Measurements from ENCODE around the gene MEGF6.

Gene MEGF6

DNA sequence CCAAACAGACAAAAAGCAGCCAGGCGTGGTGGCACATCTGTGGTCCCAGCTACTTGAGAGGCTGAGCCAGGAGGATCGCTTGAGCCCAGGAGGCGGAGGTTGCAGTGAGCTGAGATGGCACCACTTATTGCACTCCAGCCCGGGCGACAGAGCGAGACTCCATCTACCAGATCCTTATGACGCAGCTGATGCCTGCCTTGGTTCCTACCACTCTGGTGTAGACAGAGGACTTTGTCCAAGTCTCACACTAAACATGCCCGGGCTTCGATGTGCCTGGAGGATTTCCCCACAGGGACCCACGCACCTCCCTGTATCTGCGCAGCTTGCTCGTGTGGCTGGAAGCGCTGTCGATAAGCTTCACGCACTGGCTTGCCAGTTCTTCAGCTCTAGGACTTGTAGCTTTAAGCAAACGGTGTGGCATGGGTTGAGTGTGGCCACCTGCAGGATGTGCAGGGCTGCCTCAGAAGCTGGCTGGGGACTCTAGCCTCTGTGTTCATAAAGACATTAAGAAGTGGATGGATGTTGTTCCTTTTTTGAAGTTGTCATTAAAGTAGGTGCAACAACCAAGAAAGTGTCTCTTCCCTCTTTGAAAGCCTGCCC, 18.4 kb upstream of the MEGF6 start:
- no peaks in the 10 kb centered on the region for H3K4me1 ChIP-seq (ENCODE audit: insufficient read depth, poor library complexity, severe bottlenecking)
- ATAC-seq (ENCODE audit: low read depth) = no peak
- H3K9me3 ChIP-seq (ENCODE audit: severe bottlenecking) = no peaks in the 10 kb centered on the region
- no peak for DNase-seq (ENCODE audit: low spot score)
- H3K36me3 ChIP-seq (ENCODE audit: low read depth) = peaks cover 35% of the 10 kb centered on the region
- TF ChIP-seq, protein P1, sequence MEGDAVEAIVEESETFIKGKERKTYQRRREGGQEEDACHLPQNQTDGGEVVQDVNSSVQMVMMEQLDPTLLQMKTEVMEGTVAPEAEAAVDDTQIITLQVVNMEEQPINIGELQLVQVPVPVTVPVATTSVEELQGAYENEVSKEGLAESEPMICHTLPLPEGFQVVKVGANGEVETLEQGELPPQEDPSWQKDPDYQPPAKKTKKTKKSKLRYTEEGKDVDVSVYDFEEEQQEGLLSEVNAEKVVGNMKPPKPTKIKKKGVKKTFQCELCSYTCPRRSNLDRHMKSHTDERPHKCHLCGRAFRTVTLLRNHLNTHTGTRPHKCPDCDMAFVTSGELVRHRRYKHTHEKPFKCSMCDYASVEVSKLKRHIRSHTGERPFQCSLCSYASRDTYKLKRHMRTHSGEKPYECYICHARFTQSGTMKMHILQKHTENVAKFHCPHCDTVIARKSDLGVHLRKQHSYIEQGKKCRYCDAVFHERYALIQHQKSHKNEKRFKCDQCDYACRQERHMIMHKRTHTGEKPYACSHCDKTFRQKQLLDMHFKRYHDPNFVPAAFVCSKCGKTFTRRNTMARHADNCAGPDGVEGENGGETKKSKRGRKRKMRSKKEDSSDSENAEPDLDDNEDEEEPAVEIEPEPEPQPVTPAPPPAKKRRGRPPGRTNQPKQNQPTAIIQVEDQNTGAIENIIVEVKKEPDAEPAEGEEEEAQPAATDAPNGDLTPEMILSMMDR (IDR thresholded peaks at IDR 0.05; ENCODE audit: poor library complexity, severe bottlenecking) = no peak
- no peaks in the 10 kb centered on the region for H3K27me3 ChIP-seq (ENCODE audit: insufficient read depth, poor library complexity, severe bottlenecking)
- no peak overlapping the region for H3K4me3 ChIP-seq (ENCODE audit: severe bottlenecking)
- no peak overlapping the region for H3K27ac ChIP-seq (ENCODE audit: poor library complexity, severe bottlenecking)

DNA sequence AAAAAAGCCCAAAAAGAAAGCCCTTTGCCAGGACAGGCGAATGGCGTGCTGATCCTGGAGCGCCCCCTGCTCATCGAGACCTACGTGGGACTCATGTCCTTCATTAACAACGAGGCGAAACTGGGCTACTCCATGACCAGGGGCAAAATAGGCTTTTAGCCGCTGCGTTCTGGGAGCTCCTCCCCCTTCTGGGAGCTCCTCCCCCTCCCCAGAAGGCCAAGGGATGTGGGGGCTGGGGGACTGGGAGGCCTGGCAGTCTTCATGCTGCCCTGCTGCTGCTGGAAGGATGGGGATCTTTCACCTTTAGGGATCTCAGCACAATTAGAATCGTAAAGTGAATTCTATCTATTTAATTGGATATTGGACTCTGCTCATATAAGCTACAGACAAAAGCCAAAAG, 17.1 kb upstream of the MEGF6 start:
- ATAC-seq (ENCODE audit: low read depth) = no peak
- TF ChIP-seq, protein P1 (IDR thresholded peaks at IDR 0.05; ENCODE audit: poor library complexity, severe bottlenecking) = no peak
- Histone ChIP-seq H3K27ac (ENCODE audit: poor library complexity, severe bottlenecking) (no peak overlapping the region), H3K4me3 (ENCODE audit: severe bottlenecking) (no peak overlapping the region), H3K27me3 (ENCODE audit: insufficient read depth, poor library complexity, severe bottlenecking) (no peaks in the 10 kb centered on the region), H3K4me1 (ENCODE audit: insufficient read depth, poor library complexity, severe bottlenecking) (no peaks in the 10 kb centered on the region), H3K36me3 (ENCODE audit: low read depth) (peaks cover 33% of the 10 kb centered on the region), H3K9me3 (ENCODE audit: severe bottlenecking) (no peaks in the 10 kb centered on the region)
- no peak for DNase-seq (ENCODE audit: low spot score)

DNA sequence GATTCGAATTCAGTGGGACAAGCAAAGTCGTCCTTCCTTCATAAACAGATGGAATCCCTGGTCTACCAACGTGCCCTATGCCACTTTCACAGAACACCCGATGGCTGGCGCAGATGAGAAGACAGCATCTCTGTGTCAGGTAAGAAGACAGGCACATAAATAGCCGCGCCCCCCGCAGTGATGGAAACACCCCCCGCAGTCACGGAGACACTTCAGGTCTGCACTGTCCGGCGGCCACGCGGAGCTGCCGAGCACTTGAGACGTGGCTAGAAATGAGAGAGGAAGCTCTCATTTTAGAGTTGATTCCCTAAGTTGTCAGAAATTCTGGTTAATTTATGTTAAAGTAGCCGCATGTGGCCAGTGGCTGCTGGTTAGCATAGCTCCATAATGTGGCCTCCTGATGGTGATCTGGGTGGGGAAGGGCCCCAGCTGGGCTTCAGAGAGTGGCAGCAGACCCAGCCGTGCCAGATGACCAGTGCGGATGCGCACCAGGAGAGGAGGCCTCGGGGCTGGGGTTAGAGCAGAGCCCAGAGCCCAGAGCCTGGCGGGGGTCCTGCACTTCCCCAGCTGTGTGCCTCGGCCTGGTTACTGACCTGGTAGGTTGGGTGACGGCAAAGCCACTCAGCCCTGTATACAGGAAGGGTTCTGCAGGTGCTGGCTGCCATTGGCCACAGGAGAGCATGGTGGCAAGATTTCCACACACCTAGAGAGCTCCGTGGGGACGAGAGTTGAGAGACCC, 16.4 kb upstream of the MEGF6 start:
- no peak for ATAC-seq (ENCODE audit: low read depth)
- TF ChIP-seq, protein P1 (IDR thresholded peaks at IDR 0.05; ENCODE audit: poor library complexity, severe bottlenecking) = no peak

DNA sequence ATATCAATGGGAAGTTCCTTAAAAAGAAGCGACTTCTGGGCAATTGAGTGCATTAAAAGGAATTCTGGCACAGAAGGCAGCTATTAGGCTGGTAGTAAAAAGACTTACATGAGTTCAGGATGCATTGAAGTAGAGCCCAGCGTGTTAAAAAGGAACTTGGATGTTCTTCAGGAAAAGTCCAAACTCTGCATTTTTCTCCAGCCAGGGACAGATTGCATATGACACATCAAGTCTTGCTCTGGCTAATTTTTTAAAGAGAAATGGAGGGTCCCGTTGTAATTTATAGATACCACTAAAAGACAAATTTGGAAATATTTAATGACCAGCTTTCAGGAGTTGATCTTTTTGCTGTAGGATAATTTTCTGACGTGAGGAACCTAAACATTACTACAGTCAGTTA, 14.7 kb upstream of the MEGF6 start:
- Histone ChIP-seq H3K4me3 (ENCODE audit: severe bottlenecking) (no peak overlapping the region), H3K9me3 (ENCODE audit: severe bottlenecking) (no peaks in the 10 kb centered on the region), H3K27ac (ENCODE audit: poor library complexity, severe bottlenecking) (no peak overlapping the region), H3K4me1 (ENCODE audit: insufficient read depth, poor library complexity, severe bottlenecking) (no peaks in the 10 kb centered on the region), H3K27me3 (ENCODE audit: insufficient read depth, poor library complexity, severe bottlenecking) (no peaks in the 10 kb centered on the region), H3K36me3 (ENCODE audit: low read depth) (peaks cover 28% of the 10 kb centered on the region)
- DNase-seq (ENCODE audit: low spot score) = no peak
- TF ChIP-seq, protein P1 (IDR thresholded peaks at IDR 0.05; ENCODE audit: poor library complexity, severe bottlenecking) = no peak
- ATAC-seq (ENCODE audit: low read depth) = no peak

More for the DNA sequence above, 16.4 kb upstream of the MEGF6 start:
- H3K4me3 ChIP-seq (ENCODE audit: severe bottlenecking) = no peak overlapping the region
- no peaks in the 10 kb centered on the region for H3K27me3 ChIP-seq (ENCODE audit: insufficient read depth, poor library complexity, severe bottlenecking)
- no peak for DNase-seq (ENCODE audit: low spot score)
- H3K4me1 ChIP-seq (ENCODE audit: insufficient read depth, poor library complexity, severe bottlenecking) = no peaks in the 10 kb centered on the region
- no peaks in the 10 kb centered on the region for H3K9me3 ChIP-seq (ENCODE audit: severe bottlenecking)
- no peak overlapping the region for H3K27ac ChIP-seq (ENCODE audit: poor library complexity, severe bottlenecking)
- H3K36me3 ChIP-seq (ENCODE audit: low read depth) = peaks cover 29% of the 10 kb centered on the region
